GM12878 (cell line): ENCODE measurements around the gene IRF8. TPM values are rescaled to one million over a fixed set of nuclear protein-coding genes. Genes with fewer than 3 reads are reported as not detected.

ENCODE experiments used
- ATAC-seq: fragments of 200-7000 bp; cut with Tn5 transposase; 3 replicates; pipeline ENCODE4 v1.9.1; 2020; ENCODE audit warnings: mild to moderate bottlenecking, moderate library complexity
- BruUV-seq: library from RNA; stranded (reverse); fragments of 400-500 nt; replicated peaks from 2 replicates; lab custom pipeline; 2021; lab: Mats Ljungman, UMichigan
- CTCF ChIA-PET: fragments of 300-600 bp; sonication (Branson Sonifier 250); formaldehyde crosslinking; extraction: SDS; loops from one replicate; lab custom pipeline; 2021; ENCODE audit warnings: inconsistent platforms; lab: Yijun Ruan, JAX
- POLR2A ChIA-PET: fragments of 350-600 bp; formaldehyde crosslinking; extraction: SDS; loops from one replicate; lab custom pipeline; 2021; ENCODE audit warnings: inconsistent platforms; lab: Charles Lee
- RAD21 ChIA-PET: fragments of 300-600 bp; sonication (Branson Sonifier 250); formaldehyde crosslinking; loops from one replicate; lab custom pipeline; 2023; ENCODE audit warnings: antibody characterized with exemption; ENCODE audit not compliant: unreplicated experiment; lab: Charles Lee
- SMC1A ChIA-PET: fragments of 300-600 bp; sonication (Branson Sonifier 250); formaldehyde crosslinking; loops from one replicate; lab custom pipeline; 2023; ENCODE audit not compliant: unreplicated experiment, uncharacterized antibody; lab: Charles Lee
- DNase-seq: peaks from one replicate; pipeline ENCODE4 v3.0.0-alpha.2; 2011; ENCODE audit warnings: low read depth, low spot score
- FAIRE-seq: peaks from 3 replicates; lab custom pipeline; 2011; peaks lifted over from hg19 to GRCh38; lab: Jason Lieb, UNC
- H2AFZ ChIP-seq: 2 replicates; pipeline ENCODE4 v1.6.0; 2011; ENCODE audit warnings: low read depth, low read length, control low read depth; ENCODE audit not compliant: control insufficient read depth
- H3K27ac ChIP-seq: 2 replicates; pipeline ENCODE4 v1.5.1; 2011; ENCODE audit warnings: control low read depth; ENCODE audit not compliant: control insufficient read depth, insufficient read depth
- H3K27me3 ChIP-seq, 2 experiments: replicated peaks in 1 of 2; 2 replicates each; pipeline versions ENCODE4 v1.6.0 to v1.6.1; 2011; ENCODE audit warnings: low read length in 1 of 2; ENCODE audit not compliant: control insufficient read depth in 2 of 2, insufficient read depth in 2 of 2
- H3K36me3 ChIP-seq, 2 experiments: 2 replicates each; pipeline ENCODE4 v1.5.1; 2011; ENCODE audit warnings: low read length in 1 of 2; ENCODE audit not compliant: control insufficient read depth in 2 of 2, insufficient read depth in 2 of 2
- H3K4me1 ChIP-seq: 2 replicates; pipeline ENCODE4 v1.6.1; 2011; ENCODE audit warnings: mild to moderate bottlenecking, low read length, moderate library complexity, mixed read lengths; ENCODE audit not compliant: control insufficient read depth, insufficient read depth
- H3K4me2 ChIP-seq: 2 replicates; pipeline ENCODE4 v1.6.0; 2011; ENCODE audit warnings: control low read depth; ENCODE audit not compliant: control insufficient read depth, insufficient read depth
- H3K4me3 ChIP-seq: fragments of 200-600 bp; sonication (generic); 2 replicates; pipeline ENCODE4 v1.5.1; 2016
- H3K79me2 ChIP-seq: 2 replicates; pipeline ENCODE4 v1.6.0; 2011; ENCODE audit warnings: low read length; ENCODE audit not compliant: control insufficient read depth, insufficient read depth
- H3K9ac ChIP-seq: 2 replicates; pipeline ENCODE4 v1.8.0; 2011; ENCODE audit warnings: low read length, control low read depth, mixed read lengths; ENCODE audit not compliant: control insufficient read depth, insufficient read depth
- H3K9me3 ChIP-seq: replicated peaks from 3 replicates; pipeline ENCODE4 v1.5.1; 2011; ENCODE audit warnings: mild to moderate bottlenecking, low read length; ENCODE audit not compliant: control insufficient read depth, insufficient read depth
- H4K20me1 ChIP-seq: 2 replicates; pipeline ENCODE4 v1.6.0; 2011; ENCODE audit not compliant: control insufficient read depth, insufficient read depth
- ETV6 ChIP-seq, 2 experiments: fragments of 450-650 bp in 1 of 2; IDR thresholded peaks in 1 of 2; conservative IDR thresholded peaks in 1 of 2; 2 replicates each; pipeline ENCODE4 v1.6.1; 2014; ENCODE audit warnings: antibody characterized with exemption in 1 of 2, borderline replicate concordance in 1 of 2, low read depth in 1 of 2, mild to moderate bottlenecking in 1 of 2, moderate library complexity in 1 of 2
- GATAD2B ChIP-seq: fragments of 450-650 bp; conservative IDR thresholded peaks from 2 replicates; pipeline ENCODE4 v1.6.1; 2017; ENCODE audit warnings: low read depth, mild to moderate bottlenecking, moderate library complexity
- HDGF ChIP-seq: fragments of 450-650 bp; IDR thresholded peaks from 2 replicates; pipeline ENCODE4 v1.6.1; 2016; ENCODE audit warnings: antibody characterized with exemption
- IRF4 ChIP-seq: IDR thresholded peaks from 2 replicates; pipeline ENCODE4 v1.6.1; 2011; ENCODE audit warnings: low read depth, low read length
- JUNB ChIP-seq: IDR thresholded peaks from 2 replicates; pipeline ENCODE4 v1.6.1; 2016; ENCODE audit warnings: antibody characterized with exemption, mild to moderate bottlenecking
- MEF2A ChIP-seq: IDR thresholded peaks from 2 replicates; pipeline ENCODE4 v1.6.1; 2011; ENCODE audit warnings: low read depth, mild to moderate bottlenecking, low read length, moderate library complexity; ENCODE audit not compliant: insufficient read depth
- NFIC ChIP-seq: IDR thresholded peaks from 2 replicates; pipeline ENCODE4 v1.6.1; 2012; ENCODE audit warnings: low read depth, mild to moderate bottlenecking, inconsistent platforms, low read length, moderate library complexity
- NR2F1 ChIP-seq: fragments of 450-650 bp; conservative IDR thresholded peaks from 2 replicates; pipeline ENCODE4 v1.6.1; 2017; ENCODE audit warnings: mild to moderate bottlenecking
- PKNOX1 ChIP-seq: fragments of 450-650 bp; IDR thresholded peaks from 2 replicates; pipeline ENCODE4 v1.6.1; 2016; ENCODE audit warnings: mild to moderate bottlenecking
- PRDM15 ChIP-seq: fragments of 450-650 bp; formaldehyde crosslinking; IDR thresholded peaks from 2 replicates; pipeline ENCODE4 v1.4.0; 2020; ENCODE audit warnings: mild to moderate bottlenecking, moderate library complexity
- TARDBP ChIP-seq: IDR thresholded peaks from 2 replicates; pipeline ENCODE4 v1.6.1; 2016; ENCODE audit warnings: borderline replicate concordance
- TBL1XR1 ChIP-seq: IDR thresholded peaks from 2 replicates; pipeline ENCODE4 v1.6.1; 2012; ENCODE audit warnings: low read depth, low read length, improper control_type of control experiment
- ZZZ3 ChIP-seq: IDR thresholded peaks from 2 replicates; pipeline ENCODE4 v1.6.1; 2011; ENCODE audit warnings: low read depth; ENCODE audit not compliant: control insufficient read depth, insufficient read length
- whole genome bisulfite sequencing: methylation state at CpG from one replicate; pipeline ENCODE4 v1.1.6; 2016; ENCODE audit warnings: low lambda C conversion rate; ENCODE audit not compliant: insufficient replicate concordance, insufficient coverage; ENCODE audit errors: missing lambda C conversion rate; 5-methylcytosine and 5-hydroxymethylcytosine counted together
- in situ Hi-C: fragments of 300-500 bp; cut with MboI; formaldehyde crosslinking; loops from 9 replicates; pipeline ENCODE4 v1.14.3; 2018; ENCODE audit warnings: mixed read lengths
- intact Hi-C: fragments of 100-400 bp; cut with micrococcal nuclease; formaldehyde crosslinking; loops from one replicate; pipeline ENCODE4 v1.14.2; 2022; ENCODE audit not compliant: unreplicated experiment
- polyA plus RNA-seq, 11 experiments: library from polyadenylated mRNA; depleted of rRNA in 4 of 11; unstranded in 6 of 11; stranded (reverse) in 5 of 11; fragments of >200 nt; fragmentation: Nextera tagmentation in 4 of 11; fragmentation: Illumina TruSeq in 1 of 11; extraction: Ambion mirVana in 4 of 11; extraction: Trizol in 1 of 11; gene quantifications; 1 replicate in 1 of 11; 2 replicates in 10 of 11; pipeline versions ENCODE4 v1.2.1 to v1.2.3, GENCODE V29; 2011 to 2016; ENCODE audit warnings: inconsistent platforms in 2 of 11, missing spikeins in 2 of 11, low read depth in 1 of 11
- total RNA-seq, 4 experiments: library from RNA; depleted of rRNA in 3 of 4; stranded (reverse); fragments of >200 nt in 3 of 4; fragmentation: Illumina TruSeq in 1 of 4; extraction: Trizol in 1 of 4; gene quantifications; 2 replicates each; pipeline versions ENCODE4 v1.2.1 to v1.2.3, GENCODE V29; 2013 to 2021
- TF ChIP-seq, protein P1 (sequence below): fragments of 450-650 bp; formaldehyde crosslinking; IDR thresholded peaks from 2 replicates; pipeline ENCODE4 v1.5.0; 2022; ENCODE audit warnings: mild to moderate bottlenecking, missing genetic modification characterization

IRF8 gene
- total and polyA plus RNA-seq, 10 of the 15 experiments (the other 5 are each of a cell fraction or from before 2014, with no cell fraction given): 17.1 to 237 (median 172) TPM

- Histone ChIP-seq H3K36me3 (no peaks in the 10 kb centered on the region), H3K27me3 (no peaks in the 10 kb centered on the region), H3K4me3 (peak overlapping the region; percentile 44), H4K20me1 (no peaks in the 10 kb centered on the region), H3K79me2 (peaks cover 9% of the 10 kb centered on the region), H3K4me1 (peaks cover 59% of the 10 kb centered on the region), H3K9ac (peak overlapping the region; percentile 79), H3K9me3 (no peaks in the 10 kb centered on the region), H3K27ac (peak overlapping the region; percentile 95), H2AFZ (peak overlapping the region; percentile 44), H3K4me2 (peak overlapping the region; percentile 98)
- FAIRE-seq (peak; percentile 87), ATAC-seq (no peak), DNase-seq (no peak)
- ChIA-PET RAD21 (interaction anchor here (0.7 to 5.4 kb wide), 12 partner anchors 10 to 124 kb away, joined by 3 to 36 read pairs (median 6); partner anchors contain the start of gene IRF8), POLR2A (interaction anchor here (0.7 to 1.7 kb wide), 8 partner anchors 8 to 53 kb away, joined by 3 to 7 read pairs (median 4); partner anchors contain the start of gene IRF8), SMC1A (interaction anchor here (0.5 to 5.0 kb wide), 14 partner anchors 9 to 123 kb away, joined by 3 to 45 read pairs (median 4); partner anchors contain the start of gene IRF8), CTCF (interaction anchor here (0.6 to 2.1 kb wide), 11 partner anchors 11 to 126 kb away, joined by 3 to 11 read pairs (median 4); partner anchors contain the start of gene IRF8)
- intact Hi-C loops: no loop called here
- in situ Hi-C loops: no loop called here
- 16% methylated on average over 7 of the region's 7 CpGs for WGBS
- no TSS peak for BruUV-seq
- TF ChIP-seq ZZZ3: no peak
- TF ChIP-seq IRF4: no peak
- 0 out of 2 replicates have a peak, but pooled peaks have one; percentile 32 for TF ChIP-seq TBL1XR1
- no peak for TF ChIP-seq GATAD2B
- TF ChIP-seq TARDBP: no peak
- no peak for TF ChIP-seq PKNOX1
- no peak for TF ChIP-seq JUNB
- no peak for TF ChIP-seq PRDM15 (CRISPR knock-in tag)
- peak; percentile 74; the same call in 1 of the 2 replicates for TF ChIP-seq MEF2A
- peak; percentile 41; the same call in 1 of the 2 replicates for TF ChIP-seq NR2F1
- TF ChIP-seq HDGF: peak; percentile 68
- TF ChIP-seq, protein P1, sequence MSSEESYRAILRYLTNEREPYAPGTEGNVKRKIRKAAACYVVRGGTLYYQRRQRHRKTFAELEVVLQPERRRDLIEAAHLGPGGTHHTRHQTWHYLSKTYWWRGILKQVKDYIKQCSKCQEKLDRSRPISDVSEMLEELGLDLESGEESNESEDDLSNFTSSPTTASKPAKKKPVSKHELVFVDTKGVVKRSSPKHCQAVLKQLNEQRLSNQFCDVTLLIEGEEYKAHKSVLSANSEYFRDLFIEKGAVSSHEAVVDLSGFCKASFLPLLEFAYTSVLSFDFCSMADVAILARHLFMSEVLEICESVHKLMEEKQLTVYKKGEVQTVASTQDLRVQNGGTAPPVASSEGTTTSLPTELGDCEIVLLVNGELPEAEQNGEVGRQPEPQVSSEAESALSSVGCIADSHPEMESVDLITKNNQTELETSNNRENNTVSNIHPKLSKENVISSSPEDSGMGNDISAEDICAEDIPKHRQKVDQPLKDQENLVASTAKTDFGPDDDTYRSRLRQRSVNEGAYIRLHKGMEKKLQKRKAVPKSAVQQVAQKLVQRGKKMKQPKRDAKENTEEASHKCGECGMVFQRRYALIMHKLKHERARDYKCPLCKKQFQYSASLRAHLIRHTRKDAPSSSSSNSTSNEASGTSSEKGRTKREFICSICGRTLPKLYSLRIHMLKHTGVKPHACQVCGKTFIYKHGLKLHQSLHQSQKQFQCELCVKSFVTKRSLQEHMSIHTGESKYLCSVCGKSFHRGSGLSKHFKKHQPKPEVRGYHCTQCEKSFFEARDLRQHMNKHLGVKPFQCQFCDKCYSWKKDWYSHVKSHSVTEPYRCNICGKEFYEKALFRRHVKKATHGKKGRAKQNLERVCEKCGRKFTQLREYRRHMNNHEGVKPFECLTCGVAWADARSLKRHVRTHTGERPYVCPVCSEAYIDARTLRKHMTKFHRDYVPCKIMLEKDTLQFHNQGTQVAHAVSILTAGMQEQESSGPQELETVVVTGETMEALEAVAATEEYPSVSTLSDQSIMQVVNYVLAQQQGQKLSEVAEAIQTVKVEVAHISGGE (CRISPR knock-in tag): no peak
- no peak for TF ChIP-seq NFIC
- no peak for TF ChIP-seq ETV6 (conservative IDR thresholded peaks at IDR 0.05 in 1 of 2, IDR thresholded peaks at IDR 0.05 in 1 of 2; ENCODE audit: borderline replicate concordance in 1 of 2, low read depth in 1 of 2)
Observed at GRCh38 chr16:85944572-85945423, 45.8 kb downstream of the IRF8 start.
